K562 (cell line): ENCODE measurements around the gene ANXA4. TPM values are rescaled to one million over a fixed set of nuclear protein-coding genes. Genes with fewer than 3 reads are reported as not detected.
A peak's percentile ranks its signal among the peaks of the same experiment; 100 is the strongest.

ENCODE experiments used
- BRD9 ChIP-seq: fragments of 450-650 bp; IDR thresholded peaks from 2 replicates; pipeline ENCODE4 v1.6.1; 2018; ENCODE audit warnings: low read depth; ENCODE audit not compliant: partially characterized antibody
- BRF1 ChIP-seq: IDR thresholded peaks from 3 replicates; pipeline ENCODE4 v1.6.1; 2011; ENCODE audit warnings: borderline replicate concordance, mild to moderate bottlenecking; ENCODE audit not compliant: insufficient read length; ENCODE audit errors: extremely low read depth
- CHD2 ChIP-seq: IDR thresholded peaks from 2 replicates; pipeline ENCODE4 v1.6.1; 2011; ENCODE audit warnings: low read depth, low read length
- CREBBP ChIP-seq: IDR thresholded peaks from one replicate; pipeline ENCODE4 v1.6.1; 2012; ENCODE audit warnings: low read depth, mild to moderate bottlenecking, control low read depth, inconsistent platforms, low read length
- FOXJ3 ChIP-seq: sonication (generic); formaldehyde crosslinking; IDR thresholded peaks from 2 replicates; pipeline ENCODE4 v1.4.0; 2020; ENCODE audit warnings: mild to moderate bottlenecking, missing genetic modification reagents
- HBP1 ChIP-seq: fragments of 450-650 bp; formaldehyde crosslinking; IDR thresholded peaks from 2 replicates; pipeline ENCODE4 v1.4.0; 2022; ENCODE audit warnings: missing genetic modification characterization
- HMGN3 ChIP-seq: IDR thresholded peaks from 2 replicates; pipeline ENCODE4 v1.6.1; 2011; ENCODE audit warnings: borderline replicate concordance, low read depth, mild to moderate bottlenecking, mixed read lengths, low read length; ENCODE audit not compliant: insufficient read length; ENCODE audit errors: extremely low read depth
- NCOA2 ChIP-seq, 2 experiments: fragments of 450-650 bp; IDR thresholded peaks; 2 replicates each; pipeline ENCODE4 v1.6.1; 2018; ENCODE audit warnings: mild to moderate bottlenecking in 2 of 2, moderate library complexity in 1 of 2; ENCODE audit not compliant: partially characterized antibody in 2 of 2
- POLR2H ChIP-seq: IDR thresholded peaks from 2 replicates; pipeline ENCODE4 v1.6.1; 2016; ENCODE audit warnings: missing genetic modification characterization, low read depth, mild to moderate bottlenecking, control low read depth, missing compliant biosample characterization, moderate library complexity
- PTTG1 ChIP-seq: fragments of 450-650 bp; IDR thresholded peaks from 2 replicates; pipeline ENCODE4 v1.6.1; 2016; ENCODE audit warnings: low read depth, mild to moderate bottlenecking, missing genetic modification characterization, missing compliant biosample characterization
- RBBP5 ChIP-seq: fragments of 200-600 bp; sonication (generic); IDR thresholded peaks from 2 replicates; pipeline ENCODE4 v1.6.1; 2012; ENCODE audit warnings: borderline replicate concordance, mild to moderate bottlenecking, low read length, control low read depth, inconsistent platforms; ENCODE audit not compliant: insufficient read depth, poor library complexity, severe bottlenecking
- RBM39 ChIP-seq: fragments of 200-400 bp; formaldehyde crosslinking; optimal IDR thresholded peaks from 2 replicates; pipeline ENCODE3; 2018; ENCODE audit warnings: low read depth, low read length
- RNF2 ChIP-seq: sonication (generic); IDR thresholded peaks from 2 replicates; pipeline ENCODE4 v1.6.1; 2016
- SNAPC5 ChIP-seq: fragments of 250-450 bp; sonication (Bioruptor Pico); IDR thresholded peaks from 2 replicates; pipeline ENCODE4 v1.8.0; 2021; ENCODE audit warnings: moderate library complexity, mild to moderate bottlenecking, inconsistent platforms
- TCF3 ChIP-seq: sonication (generic); formaldehyde crosslinking; IDR thresholded peaks from 2 replicates; pipeline ENCODE4 v1.4.0; 2020; ENCODE audit warnings: mild to moderate bottlenecking, missing genetic modification reagents
- VEZF1 ChIP-seq: fragments of 200-800 bp; sonication (Bioruptor generic); IDR thresholded peaks from 2 replicates; pipeline ENCODE4 v1.6.1; 2017; ENCODE audit warnings: missing genetic modification characterization, missing compliant biosample characterization
- ZC3H4 ChIP-seq: sonication (generic); formaldehyde crosslinking; IDR thresholded peaks from 2 replicates; pipeline ENCODE4 v1.9.0; 2021; ENCODE audit warnings: missing genetic modification reagents, borderline replicate concordance
- ZNF212 ChIP-seq: fragments of 450-650 bp; formaldehyde crosslinking; IDR thresholded peaks from 2 replicates; pipeline ENCODE4 v1.4.0; 2020; ENCODE audit warnings: mild to moderate bottlenecking
- ZNF217 ChIP-seq: sonication (generic); formaldehyde crosslinking; IDR thresholded peaks from 2 replicates; pipeline ENCODE4 v1.8.0; 2022; ENCODE audit warnings: mild to moderate bottlenecking, missing genetic modification reagents
- ZNF224 ChIP-seq: sonication (generic); formaldehyde crosslinking; IDR thresholded peaks from 2 replicates; pipeline ENCODE4 v1.8.0; 2022; ENCODE audit warnings: mild to moderate bottlenecking, missing genetic modification reagents
- ZNF586 ChIP-seq: fragments of 450-650 bp; formaldehyde crosslinking; conservative IDR thresholded peaks from 2 replicates; pipeline ENCODE4 v1.4.0; 2020; ENCODE audit warnings: mild to moderate bottlenecking, moderate library complexity
- ZNF79 ChIP-seq: fragments of 250-450 bp; sonication (Bioruptor Pico); IDR thresholded peaks from 2 replicates; pipeline ENCODE4 v1.4.0; 2020; ENCODE audit warnings: low read depth, mild to moderate bottlenecking, moderate library complexity
- polyA plus RNA-seq, 8 experiments: library from polyadenylated mRNA; depleted of rRNA in 4 of 8; stranded (reverse) in 5 of 8; unstranded in 3 of 8; fragments of >200 nt; fragmentation: Nextera tagmentation in 2 of 8; fragmentation: Illumina TruSeq in 1 of 8; extraction: Ambion mirVana in 2 of 8; extraction: Trizol in 1 of 8; gene quantifications; 2 replicates each; pipeline versions ENCODE4 v1.2.1 to v1.2.3, GENCODE V29; 2011 to 2014; ENCODE audit warnings: inconsistent platforms in 1 of 8, missing spikeins in 1 of 8
- total RNA-seq, 7 experiments: library from RNA; depleted of rRNA in 6 of 7; stranded (reverse); fragments of >200 nt in 6 of 7; fragmentation: Illumina TruSeq in 2 of 7; extraction: Trizol in 2 of 7; gene quantifications; 2 replicates each; pipeline versions ENCODE4 v1.2.1 to v1.2.3, GENCODE V29; 2011 to 2021; ENCODE audit warnings: low replicate concordance in 1 of 7
- TF ChIP-seq, protein P1 (sequence below): sonication (generic); formaldehyde crosslinking; IDR thresholded peaks from 2 replicates; pipeline ENCODE4 v1.9.0; 2022; ENCODE audit warnings: mild to moderate bottlenecking, missing genetic modification reagents
- TF ChIP-seq, protein P2 (sequence below), 2 experiments: IDR thresholded peaks; 2 replicates each; pipeline ENCODE4 v1.6.1; 2011; ENCODE audit warnings: borderline replicate concordance in 1 of 2, control low read depth in 1 of 2, low read depth in 1 of 2, low read length in 1 of 2, mild to moderate bottlenecking in 1 of 2, mixed read lengths in 1 of 2, moderate library complexity in 1 of 2; ENCODE audit not compliant: insufficient read depth in 1 of 2, insufficient read length in 1 of 2, poor library complexity in 1 of 2, severe bottlenecking in 1 of 2; ENCODE audit errors: extremely low read depth in 1 of 2

ANXA4 gene
- total and polyA plus RNA-seq, 9 of the 15 experiments (the other 6 are each of a cell fraction or from before 2014, with no cell fraction given), result 3.4 to 13.6 (median 11.6) TPM

DNA sequence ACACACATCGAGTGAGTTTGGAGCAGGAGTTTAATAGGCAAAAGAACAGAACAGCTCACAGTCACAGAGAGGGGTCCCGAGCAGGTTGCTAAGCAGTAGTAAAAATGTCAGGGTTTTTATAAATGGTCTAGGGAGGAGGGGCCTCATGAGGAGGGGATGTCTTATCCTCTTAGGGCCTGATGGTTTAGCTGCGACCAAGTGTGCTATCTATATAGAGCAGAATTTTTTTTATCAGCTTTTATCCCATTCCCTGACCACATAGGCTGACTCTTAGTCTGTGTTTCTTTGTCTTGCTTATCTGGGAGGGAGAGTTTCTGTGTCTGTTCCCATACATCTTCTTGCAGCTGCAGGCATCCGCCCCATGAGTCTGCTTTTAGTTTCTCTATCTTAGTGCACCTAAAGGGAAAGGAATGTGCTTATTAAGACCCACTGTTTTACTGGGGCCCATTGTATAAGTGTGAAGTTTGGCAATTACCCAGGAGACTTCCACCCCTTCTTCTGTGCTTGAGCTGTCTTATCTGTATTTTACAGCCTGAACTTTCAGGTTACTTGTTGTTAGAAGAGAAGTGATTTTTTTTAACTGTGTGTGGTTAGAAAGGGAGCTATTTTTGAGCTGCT lies 57.1 kb downstream of the ANXA4 start (continued):
- TF ChIP-seq RBBP5, result no peak
- no peak for TF ChIP-seq ZNF212 (CRISPR knock-in tag)
- TF ChIP-seq CHD2, result no peak
- peak; percentile 82 for TF ChIP-seq RNF2
- peak; percentile 97 for TF ChIP-seq HMGN3
- TF ChIP-seq ZNF79 (CRISPR knock-in tag), result peak; percentile 60; the same call in 1 of the 2 replicates
- TF ChIP-seq TCF3 (CRISPR knock-in tag), result peak; percentile 99
- TF ChIP-seq NCOA2 (IDR thresholded peaks at IDR 0.05; ENCODE audit: partially characterized antibody in 2 of 2), result peak; percentile 88 to 90
- no peak for TF ChIP-seq CREBBP
- no peak for TF ChIP-seq ZC3H4 (CRISPR knock-in tag)
- TF ChIP-seq POLR2H (tag), result no peak
- TF ChIP-seq PTTG1 (tag), result 0 out of 2 replicates have a peak, but pooled peaks have one; percentile 27
- TF ChIP-seq ZNF224 (CRISPR knock-in tag), result no peak
- TF ChIP-seq, protein P1, sequence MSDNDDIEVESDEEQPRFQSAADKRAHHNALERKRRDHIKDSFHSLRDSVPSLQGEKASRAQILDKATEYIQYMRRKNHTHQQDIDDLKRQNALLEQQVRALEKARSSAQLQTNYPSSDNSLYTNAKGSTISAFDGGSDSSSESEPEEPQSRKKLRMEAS, result peak; percentile 49; the same call in 1 of the 2 replicates
- no peak for TF ChIP-seq FOXJ3
- TF ChIP-seq BRD9, result peak; percentile 40
- TF ChIP-seq ZNF217 (CRISPR knock-in tag), result no peak
- no peak for TF ChIP-seq SNAPC5 (CRISPR knock-in tag)
- no peak for TF ChIP-seq ZNF586 (CRISPR knock-in tag)
- TF ChIP-seq, protein P2, sequence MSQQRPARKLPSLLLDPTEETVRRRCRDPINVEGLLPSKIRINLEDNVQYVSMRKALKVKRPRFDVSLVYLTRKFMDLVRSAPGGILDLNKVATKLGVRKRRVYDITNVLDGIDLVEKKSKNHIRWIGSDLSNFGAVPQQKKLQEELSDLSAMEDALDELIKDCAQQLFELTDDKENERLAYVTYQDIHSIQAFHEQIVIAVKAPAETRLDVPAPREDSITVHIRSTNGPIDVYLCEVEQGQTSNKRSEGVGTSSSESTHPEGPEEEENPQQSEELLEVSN (IDR thresholded peaks at IDR 0.05; ENCODE audit: borderline replicate concordance in 1 of 2, extremely low read depth in 1 of 2, insufficient read depth in 1 of 2, insufficient read length in 1 of 2, low read depth in 1 of 2, low read length in 1 of 2, poor library complexity in 1 of 2, severe bottlenecking in 1 of 2), result no peak
- peak; percentile 79; the same call in 1 of the 2 replicates for TF ChIP-seq HBP1 (CRISPR knock-in tag)
- TF ChIP-seq RBM39, result no peak
- no peak for TF ChIP-seq BRF1
- TF ChIP-seq VEZF1 (CRISPR knock-in tag), result peak; percentile 92
